Osteocyte (in vitro differentiated cells): ENCODE results near the gene EIF5A. TPM values are rescaled to one million over a fixed set of nuclear protein-coding genes. Genes with fewer than 3 reads are reported as not detected.

Experiments
- DNase-seq: peaks from one replicate; pipeline ENCODE4 v3.0.0; 2021; ENCODE audit warnings: mixed read lengths; ENCODE audit not compliant: unreplicated experiment; ENCODE audit errors: extremely low spot score
- H3K27ac Mint-ChIP-seq: one replicate; pipeline ENCODE4 v1.8.0; 2021; ENCODE audit warnings: mild to moderate bottlenecking, mixed read lengths; ENCODE audit not compliant: unreplicated experiment
- H3K27me3 Mint-ChIP-seq: one replicate; pipeline ENCODE4 v1.8.0; 2021; ENCODE audit warnings: mixed read lengths; ENCODE audit not compliant: unreplicated experiment
- H3K36me3 Mint-ChIP-seq: one replicate; pipeline ENCODE4 v1.8.0; 2021; ENCODE audit warnings: mixed read lengths; ENCODE audit not compliant: unreplicated experiment
- H3K4me1 Mint-ChIP-seq: one replicate; pipeline ENCODE4 v1.8.0; 2021; ENCODE audit warnings: mixed read lengths; ENCODE audit not compliant: unreplicated experiment
- H3K4me3 Mint-ChIP-seq: one replicate; pipeline ENCODE4 v1.8.0; 2021; ENCODE audit warnings: mild to moderate bottlenecking, moderate library complexity, mixed read lengths; ENCODE audit not compliant: unreplicated experiment
- H3K9me3 Mint-ChIP-seq: one replicate; pipeline ENCODE4 v1.8.0; 2021; ENCODE audit warnings: mixed read lengths; ENCODE audit not compliant: unreplicated experiment
- CTCF ChIP-seq: fragments of 200-600 bp; sonication (generic); IDR thresholded peaks from 2 replicates; pipeline ENCODE4 v1.5.0; 2021; ENCODE audit warnings: antibody characterized with exemption, mild to moderate bottlenecking, moderate library complexity
- total RNA-seq: library from RNA; stranded (reverse); gene quantifications from 2 replicates; pipeline ENCODE4 v1.2.1, GENCODE V29; 2021

Gene EIF5A
- total RNA-seq, 1 donor from 2014 or later, result 352 TPM

GRCh38 chr17:7309628-7310027, 2.2 kb downstream of the EIF5A start:
- H3K4me3 Mint-ChIP-seq, result peak overlapping the region; percentile 85
- H3K9me3 Mint-ChIP-seq, result no peaks in the 10 kb centered on the region
- peak overlapping the region; percentile 68 for H3K27ac Mint-ChIP-seq
- no peaks in the 10 kb centered on the region for H3K27me3 Mint-ChIP-seq
- peaks cover 38% of the 10 kb centered on the region for H3K36me3 Mint-ChIP-seq
- H3K4me1 Mint-ChIP-seq, result peaks cover 41% of the 10 kb centered on the region
- DNase-seq, result no peak
- no peak for TF ChIP-seq CTCF

GRCh38 chr17:7311110-7311705, 3.8 kb downstream of the EIF5A start:
- Mint-ChIP-seq H3K36me3 (peaks cover 38% of the 10 kb centered on the region), H3K27ac (no peak overlapping the region), H3K4me3 (no peak overlapping the region), H3K27me3 (no peaks in the 10 kb centered on the region), H3K9me3 (no peaks in the 10 kb centered on the region), H3K4me1 (peaks cover 44% of the 10 kb centered on the region)
- TF ChIP-seq CTCF, result no peak
- no peak for DNase-seq

- H3K27me3 Mint-ChIP-seq, result no peaks in the 10 kb centered on the region
- H3K36me3 Mint-ChIP-seq, result peaks cover 42% of the 10 kb centered on the region
- H3K4me1 Mint-ChIP-seq, result peaks cover 43% of the 10 kb centered on the region
- TF ChIP-seq CTCF, result no peak
- peak overlapping the region; percentile 24 for H3K27ac Mint-ChIP-seq
- H3K4me3 Mint-ChIP-seq, result no peak overlapping the region
- DNase-seq, result no peak
- no peaks in the 10 kb centered on the region for H3K9me3 Mint-ChIP-seq
Measured at GRCh38 chr17:7312432-7313087, 5.1 kb downstream of the EIF5A start.

GRCh38 chr17:7313088-7313889, 5.9 kb downstream of the EIF5A start:
- no peak for TF ChIP-seq CTCF
- H3K27ac Mint-ChIP-seq, result no peak overlapping the region
- peaks cover 46% of the 10 kb centered on the region for H3K36me3 Mint-ChIP-seq
- peak overlapping the region; percentile 78 for H3K4me3 Mint-ChIP-seq
- no peaks in the 10 kb centered on the region for H3K27me3 Mint-ChIP-seq
- DNase-seq, result no peak
- H3K4me1 Mint-ChIP-seq, result peaks cover 43% of the 10 kb centered on the region
- no peaks in the 10 kb centered on the region for H3K9me3 Mint-ChIP-seq
